ENCODE measurements around the gene ROBO1.

DNA sequence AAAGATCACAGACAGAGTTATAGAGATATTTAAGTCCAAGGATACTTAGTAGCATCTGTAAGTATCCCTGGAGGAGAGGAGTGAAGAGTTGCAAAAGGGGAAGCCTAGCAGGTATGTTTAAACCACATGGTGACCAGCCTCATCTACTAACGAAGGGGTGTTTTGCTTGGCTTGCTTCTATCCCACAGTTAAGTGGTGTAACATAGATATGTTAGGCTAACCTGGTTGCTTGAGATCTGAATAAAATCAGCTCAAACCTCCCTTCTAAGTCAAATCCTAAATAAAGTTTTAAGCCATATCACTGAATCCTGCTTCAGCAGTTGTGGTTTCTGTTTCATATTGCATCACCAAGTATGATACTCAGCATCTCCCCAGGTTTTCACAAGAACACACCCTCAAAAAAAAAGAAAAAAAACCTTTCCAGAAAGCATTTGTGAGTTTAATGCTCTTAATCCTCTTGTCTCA lies 880.2 kb downstream of the ROBO1 start:
- no peak for TF ChIP-seq EZH2 (IDR thresholded peaks at IDR 0.05; ENCODE audit: borderline replicate concordance, low read depth, low read length, severe bottlenecking)
- TF ChIP-seq, protein P1, sequence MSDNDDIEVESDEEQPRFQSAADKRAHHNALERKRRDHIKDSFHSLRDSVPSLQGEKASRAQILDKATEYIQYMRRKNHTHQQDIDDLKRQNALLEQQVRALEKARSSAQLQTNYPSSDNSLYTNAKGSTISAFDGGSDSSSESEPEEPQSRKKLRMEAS (IDR thresholded peaks at IDR 0.05; ENCODE audit: insufficient read depth, insufficient read length) = no peak
- no peak for TF ChIP-seq JUN (IDR thresholded peaks at IDR 0.05; ENCODE audit: borderline replicate concordance, insufficient read depth, insufficient read length, low read depth)
- TF ChIP-seq, protein P2, sequence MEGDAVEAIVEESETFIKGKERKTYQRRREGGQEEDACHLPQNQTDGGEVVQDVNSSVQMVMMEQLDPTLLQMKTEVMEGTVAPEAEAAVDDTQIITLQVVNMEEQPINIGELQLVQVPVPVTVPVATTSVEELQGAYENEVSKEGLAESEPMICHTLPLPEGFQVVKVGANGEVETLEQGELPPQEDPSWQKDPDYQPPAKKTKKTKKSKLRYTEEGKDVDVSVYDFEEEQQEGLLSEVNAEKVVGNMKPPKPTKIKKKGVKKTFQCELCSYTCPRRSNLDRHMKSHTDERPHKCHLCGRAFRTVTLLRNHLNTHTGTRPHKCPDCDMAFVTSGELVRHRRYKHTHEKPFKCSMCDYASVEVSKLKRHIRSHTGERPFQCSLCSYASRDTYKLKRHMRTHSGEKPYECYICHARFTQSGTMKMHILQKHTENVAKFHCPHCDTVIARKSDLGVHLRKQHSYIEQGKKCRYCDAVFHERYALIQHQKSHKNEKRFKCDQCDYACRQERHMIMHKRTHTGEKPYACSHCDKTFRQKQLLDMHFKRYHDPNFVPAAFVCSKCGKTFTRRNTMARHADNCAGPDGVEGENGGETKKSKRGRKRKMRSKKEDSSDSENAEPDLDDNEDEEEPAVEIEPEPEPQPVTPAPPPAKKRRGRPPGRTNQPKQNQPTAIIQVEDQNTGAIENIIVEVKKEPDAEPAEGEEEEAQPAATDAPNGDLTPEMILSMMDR (IDR thresholded peaks at IDR 0.05; ENCODE audit: extremely low read depth in 1 of 2, insufficient read depth in 1 of 2, low read depth in 1 of 2, low read length in 2 of 2) = no peak
- TF ChIP-seq POLR2A (IDR thresholded peaks at IDR 0.05; ENCODE audit: low read depth, low read length) = no peak

All from endothelial cell of umbilical vein (primary cell).